VCaP (cell line): Measurements from ENCODE around the gene F8.

ENCODE experiments used
- H3K27ac ChIP-seq: fragments of 450-650 bp; 2 replicates; pipeline ENCODE4 v1.5.1; 2017
- CTCF ChIP-seq: fragments of 450-650 bp; conservative IDR thresholded peaks from 2 replicates; pipeline ENCODE4 v1.5.1; 2017; ENCODE audit warnings: mild to moderate bottlenecking, moderate library complexity

The F8 gene

GRCh38 chrX:154988719-154989118 is 33.8 kb downstream of the F8 start:
- peak overlapping the region; percentile 65 for H3K27ac ChIP-seq
- no peak for TF ChIP-seq CTCF

- H3K27ac ChIP-seq: peak overlapping the region; percentile 65
- TF ChIP-seq CTCF: no peak
These were observed 34.6 kb downstream of the F8 start for GRCh38 chrX:154987940-154988339.

- H3K27ac ChIP-seq: peak overlapping the region; percentile 65
- peak; percentile 62 for TF ChIP-seq CTCF
These were observed 35.5 kb downstream of the F8 start for GRCh38 chrX:154986826-154987575.

- no peak overlapping the region; the same call in 1 of the 2 replicates for H3K27ac ChIP-seq
- peak; percentile 44 for TF ChIP-seq CTCF
These were observed 41.5 kb downstream of the F8 start for GRCh38 chrX:154981116-154981411.

GRCh38 chrX:154980330-154981115 is 42.0 kb downstream of the F8 start:
- peak; percentile 79 for TF ChIP-seq CTCF
- no peak overlapping the region; the same call in 1 of the 2 replicates for H3K27ac ChIP-seq

- H3K27ac ChIP-seq: no peak overlapping the region
- TF ChIP-seq CTCF: no peak
These were observed 42.9 kb downstream of the F8 start for GRCh38 chrX:154979629-154980028.

- no peak for TF ChIP-seq CTCF
These were observed 54.2 kb downstream of the F8 start for GRCh38 chrX:154968353-154968752.

More at GRCh38 chrX:154968353-154968752, 54.2 kb downstream of the F8 start:
- no peak overlapping the region for H3K27ac ChIP-seq
